Endometrial microvascular endothelial cells (primary cell): Measurements from ENCODE around the gene POU6F2. TPM values are rescaled to one million over a fixed set of nuclear protein-coding genes. Genes with fewer than 3 reads are reported as not detected.
"Not testable (repeated sequence)": the region's sequence is repeated elsewhere in the genome, so short reads cannot be mapped to it uniquely, and the experiment has no call there.

ENCODE experiments used
- in situ Hi-C: cut with HindIII; loops from 2 replicates; pipeline ENCODE4 v1.10.0; 2017; ENCODE audit warnings: low sequenced_read_pairs, low pct_unique_long_range_greater_than_20kb; ENCODE audit errors: inconsistent ontology term
- total RNA-seq: library from RNA; depleted of rRNA; stranded (reverse); fragments of >200 nt; gene quantifications from one replicate; pipeline ENCODE4 v1.2.3, GENCODE V29; 2015; ENCODE audit errors: inconsistent ontology term

Gene POU6F2
- total RNA-seq, 1 donor from 2014 or later, result not detected

- in situ Hi-C loops, result no loop called here
Observed at GRCh38 chr7:39306016-39306570, 328.4 kb downstream of the POU6F2 start.

DNA sequence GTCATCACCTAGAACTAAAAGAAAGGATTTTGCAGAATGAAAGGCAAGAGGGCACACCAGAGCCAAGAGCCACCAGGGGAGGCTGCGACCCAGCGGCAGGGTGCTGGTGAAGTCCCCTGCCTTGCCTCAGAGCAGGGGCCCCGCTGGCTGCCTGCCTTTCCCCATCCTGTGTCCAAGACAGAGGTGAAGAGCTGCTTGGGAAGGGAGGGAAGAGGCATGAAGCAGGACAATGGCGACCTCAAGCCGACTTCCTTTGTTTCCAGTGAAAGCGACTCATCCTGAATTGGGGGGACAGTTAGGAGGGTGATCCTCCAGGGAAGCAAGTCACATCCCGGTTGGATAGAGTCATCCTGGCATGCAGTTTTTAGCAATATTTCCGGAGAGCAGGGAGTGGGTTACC, 333.0 kb downstream of the POU6F2 start:
- in situ Hi-C loops, result no loop called here

- in situ Hi-C loops, result no loop called here
Observed at GRCh38 chr7:39312254-39312989, 334.7 kb downstream of the POU6F2 start.

GRCh38 chr7:39313376-39313775, 335.7 kb downstream of the POU6F2 start:
- in situ Hi-C loops, result no loop called here

GRCh38 chr7:39313974-39314373, 336.3 kb downstream of the POU6F2 start:
- in situ Hi-C loops, result no loop called here

GRCh38 chr7:39317107-39317506, 339.4 kb downstream of the POU6F2 start:
- in situ Hi-C loops, result no loop called here

DNA sequence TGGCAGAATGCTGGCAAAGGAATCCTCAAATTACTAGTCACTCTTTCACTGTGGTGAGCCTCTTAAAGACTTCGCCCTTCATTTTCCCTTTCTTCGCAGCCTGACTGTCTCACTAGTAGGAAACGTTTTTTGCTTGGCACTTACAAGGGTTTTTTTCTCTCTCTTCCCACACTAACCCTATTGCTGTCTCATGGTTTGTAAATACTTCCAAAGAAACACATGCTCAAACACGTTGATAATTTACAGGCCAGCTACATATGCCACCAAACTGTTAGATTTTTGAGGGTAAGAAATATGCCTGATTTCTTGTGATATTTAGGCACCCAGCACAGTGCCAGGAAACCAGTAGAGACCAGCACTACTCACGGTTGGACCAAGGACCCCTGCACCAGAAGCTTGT, 340.2 kb downstream of the POU6F2 start:
- in situ Hi-C loops, result no loop called here

DNA sequence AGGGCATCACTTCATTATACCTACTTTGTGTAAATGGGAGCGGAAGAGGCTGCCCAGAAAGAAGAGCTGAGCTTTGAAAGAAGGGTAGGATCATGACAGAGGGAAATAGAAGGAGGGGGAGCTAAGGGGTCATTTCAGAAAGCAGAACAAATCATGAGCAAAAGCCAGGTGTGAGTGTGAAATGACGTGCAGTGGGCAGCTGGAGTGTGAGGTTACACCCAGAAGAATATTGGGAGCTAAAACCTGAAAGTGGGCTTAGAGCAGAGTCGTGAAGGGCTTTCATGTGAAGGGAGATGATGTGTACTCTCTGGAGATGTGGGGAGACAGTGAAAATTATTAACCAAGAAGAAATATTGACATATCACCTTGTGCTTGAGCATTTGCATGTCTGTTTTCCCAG, 343.5 kb downstream of the POU6F2 start:
- in situ Hi-C loops, result no loop called here

DNA sequence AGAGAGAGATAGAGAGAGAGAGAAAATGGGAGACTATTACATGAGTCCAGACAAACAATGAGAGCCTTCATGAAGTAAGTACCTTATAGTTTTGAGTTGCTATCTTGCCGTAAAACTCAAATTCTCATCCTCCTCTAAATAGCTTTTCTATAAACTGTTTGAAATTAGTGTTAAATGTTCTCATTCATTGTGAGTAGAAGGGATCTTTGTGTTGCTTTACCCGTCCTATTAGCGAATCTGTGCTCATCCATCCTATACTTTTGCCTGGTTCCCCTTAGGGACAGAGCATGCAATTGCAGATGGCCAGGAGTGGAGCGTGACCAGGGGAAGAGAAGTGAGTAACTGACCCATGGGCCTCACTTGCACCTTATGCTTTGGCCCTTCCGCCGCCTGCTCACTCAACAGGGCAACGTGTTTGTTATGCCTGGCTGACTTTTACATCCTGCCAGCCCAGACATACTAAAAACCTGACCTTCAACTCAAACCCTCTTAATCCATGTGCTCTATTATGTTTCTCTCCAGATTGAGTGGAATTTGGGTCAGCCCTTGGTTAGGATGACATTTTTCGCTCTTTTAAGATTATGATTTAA, 344.3 kb downstream of the POU6F2 start:
- in situ Hi-C loops, result no loop called here

GRCh38 chr7:39324139-39324760, 346.5 kb downstream of the POU6F2 start:
- in situ Hi-C loops, result no loop called here

DNA sequence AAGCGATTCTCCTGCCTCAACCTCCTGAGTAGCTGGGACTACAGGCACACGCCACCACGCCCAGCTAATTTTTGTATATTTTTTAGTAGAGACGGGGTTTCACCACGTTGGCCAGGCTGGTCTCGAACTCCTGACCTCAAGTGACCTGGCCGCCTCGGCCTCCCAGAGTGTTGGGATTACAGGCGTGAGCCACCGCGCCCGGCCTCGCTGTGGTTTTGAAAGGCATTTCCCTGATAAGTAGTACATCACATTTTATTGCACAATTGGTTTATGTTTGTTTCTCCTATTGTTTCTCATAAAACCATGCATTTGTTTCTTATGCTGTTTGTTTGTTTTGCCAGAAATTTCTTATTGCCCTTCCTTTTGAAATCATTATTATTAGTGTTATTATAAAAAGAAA, 353.9 kb downstream of the POU6F2 start:
- in situ Hi-C loops, result not testable (repeated sequence)

- in situ Hi-C loops, result no loop called here
Observed at GRCh38 chr7:39332142-39332541, 354.4 kb downstream of the POU6F2 start.

DNA sequence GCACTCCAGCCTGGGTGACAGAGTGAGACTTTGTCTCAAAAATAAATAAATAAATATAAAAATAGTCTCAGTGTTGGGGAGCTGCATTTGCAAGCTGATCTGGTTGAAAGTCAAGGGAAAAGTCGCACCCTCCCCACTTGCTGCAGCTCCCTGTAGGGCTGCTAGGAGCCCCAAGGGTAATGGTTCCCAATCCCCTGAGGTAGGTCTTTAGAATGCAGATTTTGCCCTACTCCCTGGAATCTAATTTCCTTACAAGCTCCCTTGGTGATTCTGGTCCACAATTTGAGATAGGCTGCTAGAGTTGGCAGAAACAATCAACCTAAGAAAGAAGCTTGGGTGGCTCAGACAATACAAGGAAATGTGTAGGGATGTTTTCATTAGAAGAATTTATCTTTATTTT, 356.0 kb downstream of the POU6F2 start:
- in situ Hi-C loops, result no loop called here

DNA sequence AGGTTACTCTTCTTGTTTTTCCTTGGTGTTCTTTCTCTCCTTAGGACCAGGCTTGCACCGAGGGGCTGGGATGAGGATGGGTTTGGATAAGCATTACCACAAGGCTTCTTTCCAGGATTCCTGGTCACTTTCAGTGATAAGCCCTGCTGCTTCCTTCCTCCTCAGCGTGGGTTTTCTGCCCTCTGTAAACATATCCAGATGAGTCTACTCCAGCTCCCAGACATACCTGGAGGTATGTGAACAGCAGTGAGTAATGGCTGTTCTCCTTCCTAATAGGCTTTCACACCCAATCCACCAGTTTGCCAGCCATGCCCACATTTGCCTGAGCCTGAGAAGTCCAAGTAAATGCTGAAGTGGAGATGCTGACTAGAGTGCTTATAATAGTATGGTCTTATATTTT, 358.7 kb downstream of the POU6F2 start:
- in situ Hi-C loops, result no loop called here

GRCh38 chr7:39338716-39339115, 361.0 kb downstream of the POU6F2 start:
- in situ Hi-C loops, result no loop called here

DNA sequence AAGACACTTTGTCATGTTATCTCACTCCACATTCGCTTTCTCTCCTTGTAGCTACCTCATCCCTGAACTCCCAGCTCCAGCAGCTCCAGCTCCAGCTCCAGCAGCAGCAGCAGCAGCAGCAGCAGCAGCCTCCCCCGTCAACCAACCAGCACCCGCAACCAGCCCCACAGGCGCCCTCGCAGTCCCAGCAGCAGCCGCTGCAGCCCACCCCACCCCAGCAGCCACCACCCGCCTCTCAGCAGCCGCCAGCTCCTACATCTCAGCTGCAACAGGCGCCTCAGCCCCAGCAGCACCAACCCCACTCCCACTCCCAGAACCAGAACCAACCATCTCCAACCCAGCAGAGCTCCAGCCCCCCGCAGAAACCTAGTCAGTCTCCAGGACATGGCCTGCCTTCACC, 361.9 kb downstream of the POU6F2 start:
- in situ Hi-C loops, result no loop called here

- in situ Hi-C loops, result no loop called here
Observed at GRCh38 chr7:39341083-39341482, 363.4 kb downstream of the POU6F2 start.

GRCh38 chr7:39342763-39343162, 365.1 kb downstream of the POU6F2 start:
- in situ Hi-C loops, result no loop called here

DNA sequence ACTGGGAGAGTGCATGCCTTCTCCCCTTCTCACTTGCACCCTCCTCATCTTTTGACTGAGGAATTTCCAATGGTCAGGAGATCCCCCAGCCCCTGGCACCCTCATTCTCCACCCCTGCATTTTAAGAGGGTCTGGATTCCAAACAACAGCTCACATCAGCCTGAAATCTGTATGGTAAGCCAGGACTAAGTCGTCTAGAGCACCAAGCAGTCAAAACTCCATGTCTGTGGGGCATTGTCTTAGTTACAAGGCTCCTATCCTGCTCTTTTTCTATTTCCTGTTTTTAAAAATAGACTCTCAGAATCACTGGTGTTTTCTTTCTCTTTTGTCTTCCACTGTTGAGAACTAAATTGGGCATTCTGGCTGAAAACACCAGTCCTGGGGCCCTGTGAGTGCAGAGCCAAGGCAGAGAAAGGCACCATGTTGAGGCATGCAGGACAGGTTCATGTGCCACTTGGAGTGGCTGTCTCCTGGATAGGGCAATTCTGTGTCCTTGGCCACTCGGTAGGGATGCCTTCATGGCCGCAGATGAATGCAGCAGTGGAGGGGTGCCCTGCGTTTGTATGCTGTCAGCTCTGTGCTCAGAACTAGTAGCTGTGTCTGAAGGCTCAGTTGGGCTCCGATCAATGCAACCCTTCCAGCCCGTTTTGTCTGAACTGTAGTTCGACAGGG, 371.9 kb downstream of the POU6F2 start:
- in situ Hi-C loops, result no loop called here
